OCI-LY1 (cell line): ENCODE data around the gene PSAPL1.

Experiments
- H2AFZ ChIP-seq: fragments of 200-600 bp; sonication (generic), shearing (Covaris generic); 2 replicates; pipeline ENCODE4 v1.6.0; 2014; ENCODE audit warnings: antibody characterized with exemption, mild to moderate bottlenecking, low read length
- H3F3A ChIP-seq: fragments of 200-600 bp; sonication (generic), shearing (Covaris generic); 2 replicates; pipeline ENCODE4 v1.6.0; 2014; ENCODE audit warnings: mild to moderate bottlenecking, antibody characterized with exemption, low read length, moderate library complexity; ENCODE audit not compliant: insufficient read depth
- H3K27ac ChIP-seq: fragments of 200-600 bp; sonication (generic); 2 replicates; pipeline ENCODE4 v1.5.1; 2014; ENCODE audit warnings: low read length, mixed run types, mild to moderate bottlenecking, low read depth; ENCODE audit not compliant: poor library complexity, severe bottlenecking
- H3K27me3 ChIP-seq: fragments of 200-600 bp; sonication (generic); 2 replicates; pipeline ENCODE4 v1.6.0; 2014; ENCODE audit warnings: antibody characterized with exemption, mild to moderate bottlenecking, low read length, moderate library complexity; ENCODE audit not compliant: insufficient read depth
- H3K36me3 ChIP-seq: fragments of 200-600 bp; sonication (generic); 2 replicates; pipeline ENCODE4 v1.6.1; 2014; ENCODE audit warnings: mild to moderate bottlenecking, antibody characterized with exemption, low read length, moderate library complexity, mixed read lengths; ENCODE audit not compliant: insufficient read depth
- H3K4me1 ChIP-seq: fragments of 200-600 bp; sonication (generic); 2 replicates; pipeline ENCODE4 v1.5.1; 2014; ENCODE audit warnings: mild to moderate bottlenecking, low read length, moderate library complexity; ENCODE audit not compliant: insufficient read depth, severe bottlenecking
- H3K4me2 ChIP-seq: fragments of 200-600 bp; sonication (generic), shearing (Covaris generic); 2 replicates; pipeline ENCODE4 v1.6.1; 2014; ENCODE audit warnings: low read length
- H3K4me3 ChIP-seq: fragments of 200-600 bp; sonication (generic); 2 replicates; pipeline ENCODE4 v1.5.1; 2014; ENCODE audit warnings: low read length, low read depth, mild to moderate bottlenecking, mixed read lengths; ENCODE audit not compliant: poor library complexity, severe bottlenecking
- H3K79me2 ChIP-seq: fragments of 200-600 bp; shearing (Covaris generic); 2 replicates; pipeline ENCODE4 v1.6.1; 2016; ENCODE audit warnings: mixed run types, low read length, mixed read lengths; ENCODE audit not compliant: insufficient read depth
- H3K9ac ChIP-seq: fragments of 200-600 bp; sonication (generic), shearing (Covaris generic); 2 replicates; pipeline ENCODE4 v1.6.1; 2014; ENCODE audit warnings: mild to moderate bottlenecking, low read length, mixed read lengths
- H3K9me2 ChIP-seq: fragments of 200-600 bp; sonication (generic), shearing (Covaris generic); 2 replicates; pipeline ENCODE4 v1.6.1; 2014; ENCODE audit warnings: low read depth, mild to moderate bottlenecking, low read length, mixed read lengths
- H3K9me3 ChIP-seq: fragments of 200-600 bp; shearing (Covaris generic); 2 replicates; pipeline ENCODE4 v1.6.1; 2014; ENCODE audit warnings: low read length, mixed read lengths
- H4K20me1 ChIP-seq: fragments of 200-600 bp; sonication (generic), shearing (Covaris generic); 2 replicates; pipeline ENCODE4 v1.6.0; 2016; ENCODE audit warnings: mild to moderate bottlenecking, low read length; ENCODE audit not compliant: insufficient read depth
- EZH2 ChIP-seq: fragments of 200-600 bp; sonication (generic), shearing (Covaris generic); IDR thresholded peaks from 2 replicates; pipeline ENCODE4 v1.8.0; 2017; ENCODE audit warnings: borderline replicate concordance, mixed run types, mild to moderate bottlenecking, antibody characterized with exemption, low read length, moderate library complexity, mixed read lengths
- TF ChIP-seq, protein P1 (sequence below): fragments of 200-600 bp; sonication (generic), shearing (Covaris generic); IDR thresholded peaks from 2 replicates; pipeline ENCODE4 v1.5.1; 2017; ENCODE audit warnings: mild to moderate bottlenecking, antibody characterized with exemption, low read length, moderate library complexity, mixed read lengths

PSAPL1 gene

DNA sequence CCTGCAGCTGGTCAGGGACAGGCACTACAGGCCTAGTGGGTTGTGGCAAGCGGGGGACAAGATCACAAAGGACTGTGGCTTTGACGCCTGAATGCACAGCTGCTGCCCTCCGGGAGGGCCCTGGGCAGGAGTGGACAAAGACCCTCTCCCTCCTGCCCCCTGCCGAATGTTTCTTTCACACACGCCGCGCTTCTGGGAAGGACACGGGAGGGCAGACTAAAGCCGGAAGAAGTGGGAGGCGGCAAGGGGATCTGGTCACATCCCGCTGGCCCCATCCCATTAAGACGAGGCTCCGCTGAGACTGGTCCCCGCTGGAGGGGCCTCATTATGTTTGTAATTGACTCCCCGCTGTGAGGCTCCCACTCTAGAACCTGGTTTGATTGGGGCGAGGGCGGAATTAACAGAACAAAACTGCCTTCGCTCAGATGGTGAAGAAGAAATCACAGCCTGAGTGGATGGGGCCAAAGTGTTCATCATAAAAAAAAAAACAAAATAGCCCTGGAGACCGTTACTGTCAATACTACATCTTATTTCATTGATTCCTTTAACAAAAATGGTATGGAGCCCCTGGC, 37.8 kb upstream of the PSAPL1 start:
- H3K79me2 ChIP-seq = no peaks in the 10 kb centered on the region
- no peaks in the 10 kb centered on the region for H3F3A ChIP-seq
- no peaks in the 10 kb centered on the region for H3K9me2 ChIP-seq
- no peaks in the 10 kb centered on the region for H3K4me1 ChIP-seq
- no peaks in the 10 kb centered on the region for H3K27me3 ChIP-seq
- no peak overlapping the region for H3K4me3 ChIP-seq
- no peak overlapping the region for H3K9ac ChIP-seq
- H3K4me2 ChIP-seq = no peak overlapping the region
- TF ChIP-seq, protein P1, sequence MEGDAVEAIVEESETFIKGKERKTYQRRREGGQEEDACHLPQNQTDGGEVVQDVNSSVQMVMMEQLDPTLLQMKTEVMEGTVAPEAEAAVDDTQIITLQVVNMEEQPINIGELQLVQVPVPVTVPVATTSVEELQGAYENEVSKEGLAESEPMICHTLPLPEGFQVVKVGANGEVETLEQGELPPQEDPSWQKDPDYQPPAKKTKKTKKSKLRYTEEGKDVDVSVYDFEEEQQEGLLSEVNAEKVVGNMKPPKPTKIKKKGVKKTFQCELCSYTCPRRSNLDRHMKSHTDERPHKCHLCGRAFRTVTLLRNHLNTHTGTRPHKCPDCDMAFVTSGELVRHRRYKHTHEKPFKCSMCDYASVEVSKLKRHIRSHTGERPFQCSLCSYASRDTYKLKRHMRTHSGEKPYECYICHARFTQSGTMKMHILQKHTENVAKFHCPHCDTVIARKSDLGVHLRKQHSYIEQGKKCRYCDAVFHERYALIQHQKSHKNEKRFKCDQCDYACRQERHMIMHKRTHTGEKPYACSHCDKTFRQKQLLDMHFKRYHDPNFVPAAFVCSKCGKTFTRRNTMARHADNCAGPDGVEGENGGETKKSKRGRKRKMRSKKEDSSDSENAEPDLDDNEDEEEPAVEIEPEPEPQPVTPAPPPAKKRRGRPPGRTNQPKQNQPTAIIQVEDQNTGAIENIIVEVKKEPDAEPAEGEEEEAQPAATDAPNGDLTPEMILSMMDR = no peak
- TF ChIP-seq EZH2 = no peak
- H3K9me3 ChIP-seq = no peaks in the 10 kb centered on the region
- no peak overlapping the region for H3K27ac ChIP-seq
- H4K20me1 ChIP-seq = no peaks in the 10 kb centered on the region
- no peak overlapping the region for H2AFZ ChIP-seq
- H3K36me3 ChIP-seq = no peaks in the 10 kb centered on the region

DNA sequence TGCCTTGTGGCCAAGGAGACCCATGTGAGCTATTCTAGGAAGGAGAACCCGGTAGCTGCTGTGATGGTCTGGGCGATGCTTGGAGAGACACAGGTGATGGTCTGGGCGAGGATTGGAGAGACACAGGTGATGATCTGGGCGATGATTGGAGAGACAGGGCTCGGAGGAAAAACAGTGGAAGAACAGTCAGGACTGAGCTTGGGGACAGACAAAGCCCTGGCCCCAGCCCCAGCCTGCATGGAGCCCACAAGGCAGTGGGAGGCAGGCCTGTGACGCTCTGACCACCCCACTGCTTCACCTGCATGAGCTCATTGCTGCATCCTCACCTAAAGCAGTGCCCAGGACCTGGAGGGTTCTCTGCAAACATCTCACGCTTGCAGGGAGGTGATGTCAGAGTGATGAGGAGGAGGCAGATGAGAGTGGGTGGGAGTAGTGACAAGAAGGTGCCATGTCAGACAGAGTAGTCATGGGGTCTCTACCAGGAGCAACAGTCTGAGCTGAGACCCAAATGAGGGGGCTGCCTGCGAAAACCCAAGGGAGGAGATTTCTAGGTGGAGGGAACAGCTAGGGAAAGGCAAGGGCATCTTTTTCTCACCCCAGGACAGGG, 35.9 kb upstream of the PSAPL1 start:
- Histone ChIP-seq H3K4me1 (no peaks in the 10 kb centered on the region), H3K4me3 (no peak overlapping the region), H3K9me2 (no peaks in the 10 kb centered on the region), H3K79me2 (no peaks in the 10 kb centered on the region), H3K9me3 (no peaks in the 10 kb centered on the region), H3K9ac (no peak overlapping the region), H3K27me3 (no peaks in the 10 kb centered on the region), H3K36me3 (no peaks in the 10 kb centered on the region), H4K20me1 (no peaks in the 10 kb centered on the region), H2AFZ (no peak overlapping the region), H3F3A (no peaks in the 10 kb centered on the region), H3K27ac (no peak overlapping the region), H3K4me2 (no peak overlapping the region)
- TF ChIP-seq, protein P1 = no peak
- TF ChIP-seq EZH2 = no peak

GRCh38 chr4:7470111-7470510, 35.4 kb upstream of the PSAPL1 start:
- Histone ChIP-seq H3K4me2 (no peak overlapping the region), H2AFZ (no peak overlapping the region), H3K9ac (no peak overlapping the region), H3K4me1 (no peaks in the 10 kb centered on the region), H3K27ac (no peak overlapping the region), H3K79me2 (no peaks in the 10 kb centered on the region), H3K27me3 (no peaks in the 10 kb centered on the region), H3F3A (no peaks in the 10 kb centered on the region), H4K20me1 (no peaks in the 10 kb centered on the region), H3K9me2 (no peaks in the 10 kb centered on the region), H3K9me3 (no peaks in the 10 kb centered on the region), H3K4me3 (no peak overlapping the region), H3K36me3 (no peaks in the 10 kb centered on the region)
- TF ChIP-seq, protein P1 = no peak
- TF ChIP-seq EZH2 = no peak
